Panc1 (cell line): ENCODE measurements around the gene RRP12.

Experiments used
- POLR2AphosphoS5 ChIP-seq: IDR thresholded peaks from 2 replicates; pipeline ENCODE4 v1.6.1; 2012; ENCODE audit warnings: mild to moderate bottlenecking, low read depth, low read length, moderate library complexity
- TF ChIP-seq, protein P1 (sequence below): fragments of 450-650 bp; IDR thresholded peaks from 2 replicates; pipeline ENCODE4 v1.5.1; 2017; ENCODE audit warnings: mild to moderate bottlenecking
- TF ChIP-seq, protein P2 (sequence below), 2 experiments: IDR thresholded peaks; 2 replicates each; pipeline ENCODE4 v1.6.1; 2011 to 2012; ENCODE audit warnings: low read depth in 2 of 2, control low read depth in 1 of 2, low read length in 1 of 2, mild to moderate bottlenecking in 1 of 2, moderate library complexity in 1 of 2; ENCODE audit not compliant: insufficient read depth in 1 of 2

DNA sequence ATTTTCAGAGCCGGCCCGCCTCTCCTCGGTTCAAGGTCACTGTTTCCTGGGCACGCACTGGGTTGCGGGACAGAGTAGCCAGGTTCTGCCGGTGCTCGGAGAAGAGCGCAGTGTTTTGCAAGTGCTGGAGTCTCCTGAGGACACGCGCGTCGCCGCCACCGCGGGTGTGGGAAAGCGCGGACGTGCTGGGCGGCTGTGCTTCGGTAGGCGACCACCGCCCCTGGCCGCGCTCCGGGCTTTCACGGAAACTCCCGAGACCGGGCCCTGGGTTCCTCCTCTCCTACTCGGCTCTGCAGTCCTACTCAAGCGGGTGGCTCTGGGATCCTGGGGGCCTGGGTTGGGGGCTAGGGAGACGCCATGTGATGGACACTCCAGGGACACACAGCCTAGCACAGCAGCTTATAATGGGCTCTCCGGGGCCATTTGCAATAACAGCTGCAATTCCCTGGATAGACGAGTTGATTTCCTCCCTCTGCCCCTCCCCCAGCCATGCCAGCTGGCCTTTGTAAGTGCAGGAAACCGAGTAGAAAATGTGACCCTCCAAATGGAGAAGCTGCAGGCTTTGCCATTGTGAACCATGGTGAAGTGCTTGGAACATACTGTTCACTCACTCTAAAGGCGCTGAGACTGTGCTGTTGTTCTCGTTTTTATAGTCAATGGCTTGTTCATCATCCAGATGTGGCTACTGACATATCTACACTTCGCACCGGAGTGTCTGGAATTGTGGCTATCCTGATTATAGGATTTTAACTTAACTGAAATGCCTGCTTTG, 79.9 kb downstream of the RRP12 start:
- TF ChIP-seq, protein P1, sequence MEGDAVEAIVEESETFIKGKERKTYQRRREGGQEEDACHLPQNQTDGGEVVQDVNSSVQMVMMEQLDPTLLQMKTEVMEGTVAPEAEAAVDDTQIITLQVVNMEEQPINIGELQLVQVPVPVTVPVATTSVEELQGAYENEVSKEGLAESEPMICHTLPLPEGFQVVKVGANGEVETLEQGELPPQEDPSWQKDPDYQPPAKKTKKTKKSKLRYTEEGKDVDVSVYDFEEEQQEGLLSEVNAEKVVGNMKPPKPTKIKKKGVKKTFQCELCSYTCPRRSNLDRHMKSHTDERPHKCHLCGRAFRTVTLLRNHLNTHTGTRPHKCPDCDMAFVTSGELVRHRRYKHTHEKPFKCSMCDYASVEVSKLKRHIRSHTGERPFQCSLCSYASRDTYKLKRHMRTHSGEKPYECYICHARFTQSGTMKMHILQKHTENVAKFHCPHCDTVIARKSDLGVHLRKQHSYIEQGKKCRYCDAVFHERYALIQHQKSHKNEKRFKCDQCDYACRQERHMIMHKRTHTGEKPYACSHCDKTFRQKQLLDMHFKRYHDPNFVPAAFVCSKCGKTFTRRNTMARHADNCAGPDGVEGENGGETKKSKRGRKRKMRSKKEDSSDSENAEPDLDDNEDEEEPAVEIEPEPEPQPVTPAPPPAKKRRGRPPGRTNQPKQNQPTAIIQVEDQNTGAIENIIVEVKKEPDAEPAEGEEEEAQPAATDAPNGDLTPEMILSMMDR, result no peak
- TF ChIP-seq POLR2AphosphoS5, result no peak
- TF ChIP-seq, protein P2, sequence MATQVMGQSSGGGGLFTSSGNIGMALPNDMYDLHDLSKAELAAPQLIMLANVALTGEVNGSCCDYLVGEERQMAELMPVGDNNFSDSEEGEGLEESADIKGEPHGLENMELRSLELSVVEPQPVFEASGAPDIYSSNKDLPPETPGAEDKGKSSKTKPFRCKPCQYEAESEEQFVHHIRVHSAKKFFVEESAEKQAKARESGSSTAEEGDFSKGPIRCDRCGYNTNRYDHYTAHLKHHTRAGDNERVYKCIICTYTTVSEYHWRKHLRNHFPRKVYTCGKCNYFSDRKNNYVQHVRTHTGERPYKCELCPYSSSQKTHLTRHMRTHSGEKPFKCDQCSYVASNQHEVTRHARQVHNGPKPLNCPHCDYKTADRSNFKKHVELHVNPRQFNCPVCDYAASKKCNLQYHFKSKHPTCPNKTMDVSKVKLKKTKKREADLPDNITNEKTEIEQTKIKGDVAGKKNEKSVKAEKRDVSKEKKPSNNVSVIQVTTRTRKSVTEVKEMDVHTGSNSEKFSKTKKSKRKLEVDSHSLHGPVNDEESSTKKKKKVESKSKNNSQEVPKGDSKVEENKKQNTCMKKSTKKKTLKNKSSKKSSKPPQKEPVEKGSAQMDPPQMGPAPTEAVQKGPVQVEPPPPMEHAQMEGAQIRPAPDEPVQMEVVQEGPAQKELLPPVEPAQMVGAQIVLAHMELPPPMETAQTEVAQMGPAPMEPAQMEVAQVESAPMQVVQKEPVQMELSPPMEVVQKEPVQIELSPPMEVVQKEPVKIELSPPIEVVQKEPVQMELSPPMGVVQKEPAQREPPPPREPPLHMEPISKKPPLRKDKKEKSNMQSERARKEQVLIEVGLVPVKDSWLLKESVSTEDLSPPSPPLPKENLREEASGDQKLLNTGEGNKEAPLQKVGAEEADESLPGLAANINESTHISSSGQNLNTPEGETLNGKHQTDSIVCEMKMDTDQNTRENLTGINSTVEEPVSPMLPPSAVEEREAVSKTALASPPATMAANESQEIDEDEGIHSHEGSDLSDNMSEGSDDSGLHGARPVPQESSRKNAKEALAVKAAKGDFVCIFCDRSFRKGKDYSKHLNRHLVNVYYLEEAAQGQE (IDR thresholded peaks at IDR 0.05; ENCODE audit: insufficient read depth in 1 of 2, low read depth in 2 of 2, low read length in 1 of 2), result no peak
